Activated naive CD4-positive, alpha-beta T cell (primary cell): Measurements from ENCODE around the gene EID2B.

Experiments
- DNase-seq, 4 experiments: peaks; one replicate each; lab custom pipeline; 2025; lab: John Stamatoyannopoulos, UW

Gene EID2B

DNA sequence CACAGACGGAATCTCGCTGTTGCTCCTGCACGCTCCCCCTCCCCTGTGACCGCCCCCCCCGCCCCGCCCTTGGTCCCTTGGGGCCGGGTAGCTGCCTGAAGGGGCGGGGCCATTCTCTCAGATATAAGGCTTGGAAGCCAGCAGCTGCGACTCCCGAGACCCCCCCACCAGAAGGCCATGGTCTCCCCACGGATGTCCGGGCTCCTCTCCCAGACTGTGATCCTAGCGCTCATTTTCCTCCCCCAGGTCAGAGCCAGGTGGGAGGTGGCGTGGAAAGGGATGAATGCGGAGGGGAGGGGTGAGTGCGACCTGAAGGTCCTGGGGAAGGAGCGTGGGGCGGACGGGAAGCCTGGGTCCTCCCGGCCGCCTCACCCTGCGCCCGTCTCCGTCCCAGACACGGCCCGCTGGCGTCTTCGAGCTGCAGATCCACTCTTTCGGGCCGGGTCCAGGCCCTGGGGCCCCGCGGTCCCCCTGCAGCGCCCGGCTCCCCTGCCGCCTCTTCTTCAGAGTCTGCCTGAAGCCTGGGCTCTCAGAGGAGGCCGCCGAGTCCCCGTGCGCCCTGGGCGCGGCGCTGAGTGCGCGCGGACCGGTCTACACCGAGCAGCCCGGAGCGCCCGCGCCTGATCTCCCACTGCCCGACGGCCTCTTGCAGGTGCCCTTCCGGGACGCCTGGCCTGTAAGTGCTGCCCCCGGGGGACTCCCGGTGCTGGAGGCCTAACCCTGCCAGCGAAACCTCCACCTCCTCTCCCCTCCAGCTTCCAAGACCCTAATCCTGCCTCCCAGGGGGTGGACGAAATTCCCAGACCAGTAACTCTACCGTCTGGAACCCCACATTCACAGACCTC is 33.6 kb downstream of the EID2B start, which contains the start of gene DLL3:
DLL3 (plus strand) TSS at position 150 of the 845 bp plus-strand sequence; CDS start at position 178, 28 bp downstream.
- DNase-seq, result no peak

- DNase-seq, result no peak
These were observed 34.5 kb downstream of the EID2B start for GRCh38 chr19:39497996-39498797.

GRCh38 chr19:39497701-39497995 is 35.0 kb downstream of the EID2B start:
- DNase-seq, result no peak

DNA sequence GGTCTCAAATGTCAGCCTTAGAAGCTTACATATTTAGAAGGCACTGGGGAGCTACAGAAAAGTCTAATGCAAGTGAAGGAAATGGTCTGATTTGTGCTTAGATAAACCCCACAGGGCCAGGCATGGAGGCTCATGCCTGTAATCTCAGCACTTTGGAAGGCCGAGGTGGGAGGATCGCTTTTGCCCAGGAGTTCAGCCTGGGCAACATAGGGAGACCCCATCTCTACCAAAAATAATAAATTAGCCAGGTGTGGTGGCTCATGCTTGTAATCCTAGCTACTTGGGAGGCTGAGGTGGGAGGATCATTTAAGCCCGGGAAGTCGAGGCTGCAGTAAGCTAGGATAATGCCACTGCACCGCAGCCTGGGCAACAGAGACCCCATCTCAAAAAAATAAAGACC is 36.6 kb downstream of the EID2B start:
- no peak for DNase-seq

DNA sequence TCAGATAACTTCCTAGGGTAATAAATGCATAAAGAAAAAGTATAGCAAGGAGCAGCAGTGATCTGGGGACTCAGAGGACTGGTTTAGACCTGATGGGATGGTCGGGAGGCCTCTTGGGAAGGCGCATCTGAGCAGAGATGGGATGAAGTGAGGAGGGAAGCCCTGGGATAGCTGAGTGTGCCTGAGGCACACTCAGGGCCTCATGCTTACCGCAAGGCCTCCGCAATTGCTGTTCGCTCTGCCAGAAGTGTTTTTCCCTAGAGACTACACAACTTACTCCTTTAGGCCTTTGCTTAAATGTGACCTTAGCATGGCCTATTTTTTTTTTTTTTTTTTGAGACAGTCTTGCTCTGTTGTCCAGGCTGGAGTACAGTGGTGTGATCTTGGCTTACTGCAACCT is 38.0 kb downstream of the EID2B start:
- DNase-seq, result no peak

GRCh38 chr19:39492788-39493187 is 39.9 kb downstream of the EID2B start:
- DNase-seq, result no peak

GRCh38 chr19:39492225-39492624 is 40.4 kb downstream of the EID2B start:
- no peak for DNase-seq

GRCh38 chr19:39489756-39490155 is 42.9 kb downstream of the EID2B start:
- no peak for DNase-seq

- DNase-seq, result no peak
These were observed 49.5 kb downstream of the EID2B start for GRCh38 chr19:39483141-39483540.

GRCh38 chr19:39481676-39482075 is 51.0 kb downstream of the EID2B start:
- DNase-seq, result no peak

GRCh38 chr19:39481229-39481545 is 51.5 kb downstream of the EID2B start:
- DNase-seq, result no peak
